ENCODE data around the gene KLHDC2. TPM values are rescaled to one million over a fixed set of nuclear protein-coding genes. Genes with fewer than 3 reads are reported as not detected.
A peak's percentile ranks its signal among the peaks of the same experiment; 100 is the strongest.
"Not testable (repeated sequence)": the region's sequence is repeated elsewhere in the genome, so short reads cannot be mapped to it uniquely, and the experiment has no call there.

The KLHDC2 gene
- polyA plus RNA-seq (ENCODE audit: insufficient read length in 4 of 4) = 100 to 1,000 TPM; 108 to 157 (median 156) TPM

GRCh38 chr14:49767571-49768300, at the start of gene KLHDC2:
Gene KLHDC2 (plus strand): TSS chr14:49768153. CDS start chr14:49768469, 316 bp downstream.
- DNase-seq (ENCODE audit: low read depth in 4 of 4, low spot score in 3 of 4) = peak; percentile 60 to 73 (median 66)

GRCh38 chr14:49720744-49721143, 47.2 kb upstream of the KLHDC2 start:
- no peak for DNase-seq (ENCODE audit: low read depth in 4 of 4, low spot score in 3 of 4)

GRCh38 chr14:49721733-49722435, 46.1 kb upstream of the KLHDC2 start:
- not testable (repeated sequence) for DNase-seq (ENCODE audit: low read depth in 4 of 4, low spot score in 3 of 4)

GRCh38 chr14:49727171-49727570, 40.8 kb upstream of the KLHDC2 start:
- DNase-seq (ENCODE audit: low read depth in 4 of 4, low spot score in 3 of 4) = no peak

GRCh38 chr14:49732896-49733295, 35.1 kb upstream of the KLHDC2 start:
- DNase-seq (ENCODE audit: low read depth in 4 of 4, low spot score in 3 of 4) = no peak

- no peak for DNase-seq (ENCODE audit: low read depth in 4 of 4, low spot score in 3 of 4)
Measured at GRCh38 chr14:49733836-49734235, 34.1 kb upstream of the KLHDC2 start.

- not testable (repeated sequence) for DNase-seq (ENCODE audit: low read depth in 4 of 4, low spot score in 3 of 4)
Measured at GRCh38 chr14:49735669-49736068, 32.3 kb upstream of the KLHDC2 start.

GRCh38 chr14:49745191-49745590, 22.8 kb upstream of the KLHDC2 start:
- no peak for DNase-seq (ENCODE audit: low read depth in 4 of 4, low spot score in 3 of 4)

GRCh38 chr14:49746476-49746875, 21.5 kb upstream of the KLHDC2 start:
- not testable (repeated sequence) for DNase-seq (ENCODE audit: low read depth in 4 of 4, low spot score in 3 of 4)

- DNase-seq (ENCODE audit: low read depth in 4 of 4, low spot score in 3 of 4) = no peak
Measured at GRCh38 chr14:49754570-49755097, 13.3 kb upstream of the KLHDC2 start.

GRCh38 chr14:49755378-49755777, 12.6 kb upstream of the KLHDC2 start:
- DNase-seq (ENCODE audit: low read depth in 4 of 4, low spot score in 3 of 4) = no peak

- no peak for DNase-seq (ENCODE audit: low read depth in 4 of 4, low spot score in 3 of 4)
Measured at GRCh38 chr14:49761839-49762551, 6.0 kb upstream of the KLHDC2 start.

- no peak for DNase-seq (ENCODE audit: low read depth in 4 of 4, low spot score in 3 of 4)
Measured at GRCh38 chr14:49766839-49767238, 1.1 kb upstream of the KLHDC2 start.

- DNase-seq (ENCODE audit: low read depth in 4 of 4, low spot score in 3 of 4) = no peak
Measured at GRCh38 chr14:49767270-49767570, 733 bp upstream of the KLHDC2 start.

GRCh38 chr14:49768301-49769121, 558 bp downstream of the KLHDC2 start:
- DNase-seq (ENCODE audit: low read depth in 4 of 4, low spot score in 3 of 4) = peak in 2 of 4 donors; percentile 39 to 46

- no peak for DNase-seq (ENCODE audit: low read depth in 4 of 4, low spot score in 3 of 4)
Measured at GRCh38 chr14:49769171-49769570, 1.2 kb downstream of the KLHDC2 start.

GRCh38 chr14:49769581-49770211, 1.7 kb downstream of the KLHDC2 start:
- no peak for DNase-seq (ENCODE audit: low read depth in 4 of 4, low spot score in 3 of 4)

- peak in 3 of 4 donors; percentile 17 to 53 (median 33) for DNase-seq (ENCODE audit: low read depth in 4 of 4, low spot score in 3 of 4)
Measured at GRCh38 chr14:49770212-49770817, 2.4 kb downstream of the KLHDC2 start.

- DNase-seq (ENCODE audit: low read depth in 4 of 4, low spot score in 3 of 4) = not testable (repeated sequence)
Measured at GRCh38 chr14:49771691-49772090, 3.7 kb downstream of the KLHDC2 start.

Measured in left renal pelvis (tissue), 4 donors.